HG02943 (cell line): ENCODE results near the gene ERLIN1.

ENCODE experiments used
- ATAC-seq: cut with Tn5 transposase; IDR thresholded peaks from one replicate; pipeline ENCODE4 v1.9.1; 2021; ENCODE audit warnings: mild to moderate bottlenecking, low read depth, moderate library complexity; ENCODE audit not compliant: unreplicated experiment

The ERLIN1 gene

DNA sequence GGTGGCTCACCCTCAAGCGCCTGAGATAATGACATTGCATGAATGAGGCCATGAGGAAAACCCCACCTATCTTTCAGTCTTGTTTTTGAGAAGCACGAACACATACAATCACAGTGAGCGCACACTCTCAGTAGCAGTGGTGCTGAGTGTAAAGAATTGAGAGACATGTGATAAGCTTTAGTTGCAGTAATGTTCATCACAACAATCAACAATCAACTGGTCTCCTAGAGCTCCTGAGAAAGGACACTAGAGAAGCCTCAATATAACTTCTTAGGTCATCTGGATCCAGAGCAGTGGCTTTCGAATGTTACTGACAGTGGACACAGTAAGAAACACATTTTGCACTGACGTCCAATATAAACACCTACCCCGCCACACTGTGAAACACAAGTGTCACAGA lies 12.8 kb downstream of the ERLIN1 start:
- ATAC-seq: no peak

DNA sequence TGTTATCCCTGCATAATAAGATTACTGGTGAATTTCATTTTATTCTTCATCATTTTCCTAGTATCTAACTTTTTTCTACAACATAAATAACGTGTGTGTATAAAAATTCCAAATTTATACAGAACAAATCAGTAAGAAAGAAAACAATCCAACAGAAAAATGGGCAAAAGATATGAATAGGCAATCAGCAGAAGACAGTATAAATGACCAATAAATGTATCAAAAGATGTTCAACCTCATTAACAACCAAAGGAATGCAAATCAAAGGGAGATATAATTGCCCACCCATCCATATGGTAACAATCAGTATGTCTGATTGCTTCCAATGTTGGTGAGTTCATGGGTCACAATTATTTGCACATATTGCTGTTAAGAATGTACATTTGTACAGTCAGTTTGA lies 13.5 kb downstream of the ERLIN1 start:
- no peak for ATAC-seq

DNA sequence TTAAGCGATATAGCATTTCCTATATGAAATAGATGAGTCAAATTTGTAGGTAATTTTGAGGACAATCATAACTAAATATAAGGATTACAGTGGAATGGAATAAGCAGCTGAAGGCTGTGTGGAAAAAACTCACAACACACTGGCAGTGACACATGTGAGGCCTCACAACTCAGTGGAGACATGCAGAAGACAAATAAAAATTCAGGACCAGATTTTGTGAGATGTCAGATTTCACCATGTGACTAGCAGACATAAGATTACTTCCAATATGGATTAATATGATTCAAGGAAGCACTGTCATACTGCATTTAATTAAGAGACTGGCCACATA lies 17.6 kb downstream of the ERLIN1 start:
- no peak for ATAC-seq

DNA sequence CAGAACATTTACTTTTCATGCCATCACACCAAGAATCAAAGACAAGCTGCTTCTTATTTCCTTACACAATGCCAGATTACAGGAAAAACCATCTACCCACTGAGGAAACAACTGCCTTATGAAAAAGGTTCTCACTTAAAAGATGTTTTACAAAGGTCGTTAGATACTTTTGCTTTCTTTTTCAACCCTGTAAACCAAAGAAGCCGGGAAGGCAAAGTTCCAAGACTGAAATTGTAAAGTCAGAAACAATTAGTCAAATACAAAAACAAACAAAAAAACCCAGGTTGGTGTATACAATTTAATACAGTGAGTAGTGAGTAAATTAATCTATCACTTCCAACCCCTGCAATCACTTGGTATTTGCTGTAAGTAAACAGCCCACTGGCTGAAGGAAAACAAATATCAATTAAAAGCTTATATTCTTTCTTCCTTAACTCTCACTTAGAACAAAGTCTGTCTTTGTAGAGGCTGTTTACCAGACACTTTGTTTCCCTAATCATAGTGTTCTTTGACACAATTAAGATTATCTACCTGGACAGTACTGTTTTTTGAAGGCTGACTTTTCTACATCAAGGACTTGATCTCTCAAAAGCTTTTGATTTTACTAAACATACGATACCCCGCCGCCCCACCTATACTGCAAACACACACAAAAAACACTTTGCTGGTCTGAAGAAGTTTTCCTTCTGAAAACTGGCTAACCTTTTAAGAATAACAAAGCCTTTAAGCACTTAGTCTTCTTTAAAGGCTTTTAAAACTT lies 18.1 kb downstream of the ERLIN1 start:
- ATAC-seq: no peak

DNA sequence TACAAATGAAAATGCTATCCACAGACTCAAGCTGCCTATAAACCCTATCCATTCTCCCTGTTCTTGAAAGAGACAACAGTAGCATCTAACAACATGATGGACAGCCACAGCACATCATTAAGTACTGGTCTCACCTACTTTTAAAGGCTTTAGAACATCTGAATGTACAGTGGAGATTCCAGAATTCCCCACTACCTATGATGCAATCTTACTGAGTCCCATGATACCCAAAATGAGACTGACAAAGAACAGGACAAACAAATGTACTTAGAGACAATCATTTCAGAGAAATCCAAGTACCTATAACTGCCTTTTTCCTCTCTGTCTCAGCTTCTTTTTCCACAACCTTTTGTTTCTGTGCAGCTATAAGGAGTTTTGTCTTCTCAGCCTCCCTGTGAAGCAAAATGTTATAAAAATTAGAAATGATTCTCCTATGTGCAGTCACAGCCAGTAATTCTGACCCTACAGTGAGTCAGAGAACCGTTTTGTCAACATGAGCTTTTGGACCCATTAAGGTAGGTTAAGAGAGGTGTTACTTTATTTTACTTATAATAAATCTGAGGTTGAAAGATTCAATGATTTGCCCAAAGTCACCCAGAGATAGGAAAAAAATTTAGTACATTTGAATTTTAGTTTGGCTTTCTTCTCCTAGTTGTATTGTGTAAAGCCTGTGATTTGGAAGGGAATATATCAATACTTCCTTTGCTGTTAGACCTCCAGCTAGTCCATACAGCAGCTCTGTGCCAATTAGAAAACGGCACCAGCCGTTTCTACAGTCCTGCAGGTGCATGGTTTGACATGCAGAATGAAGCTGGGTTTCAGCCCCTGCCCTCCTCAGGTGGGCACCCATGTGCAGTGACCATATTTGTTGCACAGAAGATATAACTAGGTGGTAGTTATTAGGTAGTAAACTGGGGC lies 21.9 kb downstream of the ERLIN1 start:
- ATAC-seq: no peak

DNA sequence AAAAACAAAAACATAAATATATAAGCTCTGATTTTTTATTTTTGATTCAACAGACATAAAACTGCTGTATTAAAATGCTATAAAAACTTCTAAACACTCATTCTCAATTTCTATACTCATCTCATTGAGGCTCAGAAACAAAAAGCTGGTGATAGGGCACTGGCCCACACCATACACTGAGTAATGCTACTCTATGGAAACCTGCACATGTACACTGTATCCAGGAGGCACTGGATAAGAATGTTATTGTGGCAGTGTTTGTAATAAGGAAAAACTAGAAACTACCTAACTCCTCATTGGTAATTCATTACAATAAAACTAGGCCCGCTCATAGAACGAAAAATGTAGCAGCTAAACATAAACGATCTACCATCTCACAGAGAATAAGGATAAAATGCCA lies 23.1 kb downstream of the ERLIN1 start:
- ATAC-seq: no peak

DNA sequence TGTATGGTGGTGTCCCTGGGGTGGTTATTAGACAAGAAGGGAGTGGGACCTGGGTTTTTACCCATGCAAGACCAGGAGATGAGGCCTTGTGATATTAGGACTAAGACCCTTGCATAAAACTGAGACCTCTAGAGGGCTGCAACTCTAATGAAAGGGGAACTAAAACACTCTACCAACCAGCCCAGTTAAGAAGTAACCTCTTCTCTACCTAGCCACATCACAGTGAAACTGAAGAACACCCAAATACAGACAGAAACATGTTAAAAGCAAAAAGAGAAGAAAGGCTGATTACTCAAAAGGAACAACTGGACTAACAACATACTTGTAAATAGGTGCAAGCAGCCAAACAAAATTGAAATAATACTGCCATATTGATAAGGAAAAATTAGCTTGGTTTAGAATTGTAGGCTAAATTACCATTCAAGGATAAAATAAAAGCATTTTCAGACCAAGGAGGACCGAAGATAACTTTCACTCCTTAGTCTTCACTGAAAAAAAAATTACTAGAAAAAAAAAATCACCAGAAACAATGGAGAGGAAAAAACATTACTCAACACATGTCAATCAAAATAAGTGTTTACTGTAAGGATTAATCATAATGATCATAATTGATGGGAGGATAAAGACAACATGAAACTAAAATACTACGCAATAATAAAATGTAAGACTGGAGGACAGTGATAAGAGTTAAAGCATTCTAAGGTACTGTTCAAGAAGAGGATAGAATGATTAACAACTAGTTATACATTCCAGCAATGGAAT lies 27.6 kb downstream of the ERLIN1 start:
- no peak for ATAC-seq

DNA sequence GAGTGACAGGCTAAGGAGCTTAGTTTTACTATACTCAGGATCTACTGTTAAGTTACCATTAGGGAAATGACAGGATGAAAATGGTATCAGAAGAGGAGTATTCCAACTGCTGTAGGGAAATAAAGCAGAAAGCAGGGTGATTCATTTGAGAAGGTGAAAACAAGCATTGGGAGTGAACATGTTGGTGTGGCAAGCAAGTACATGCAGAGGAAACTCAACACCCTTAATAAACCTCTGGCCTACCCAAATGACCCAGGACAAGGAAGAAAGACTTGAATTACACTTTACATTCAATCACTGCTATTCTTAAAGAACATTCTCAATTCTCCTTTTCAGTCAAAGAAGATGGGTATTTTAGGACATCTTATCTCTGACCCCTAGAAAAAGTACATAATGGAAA lies 28.7 kb downstream of the ERLIN1 start:
- no peak for ATAC-seq

DNA sequence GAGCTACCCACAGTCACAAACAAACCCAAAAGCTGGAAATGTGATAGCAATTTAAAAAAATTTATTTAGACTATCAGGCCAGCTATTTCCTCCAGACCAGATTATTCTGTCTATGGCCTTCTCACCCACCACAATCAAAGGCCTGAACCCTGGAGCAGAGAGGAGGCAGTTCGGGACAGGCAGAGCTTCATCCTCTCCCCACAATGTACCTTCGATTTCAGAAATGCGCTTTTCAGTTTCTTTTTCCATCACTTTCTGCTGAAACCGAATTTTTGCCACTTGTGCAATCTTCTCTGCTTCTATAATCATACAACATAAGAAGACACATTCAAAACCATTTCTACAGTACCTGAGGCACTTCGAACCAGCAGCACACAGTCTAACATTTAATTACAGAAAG lies 29.9 kb downstream of the ERLIN1 start:
- ATAC-seq: no peak

DNA sequence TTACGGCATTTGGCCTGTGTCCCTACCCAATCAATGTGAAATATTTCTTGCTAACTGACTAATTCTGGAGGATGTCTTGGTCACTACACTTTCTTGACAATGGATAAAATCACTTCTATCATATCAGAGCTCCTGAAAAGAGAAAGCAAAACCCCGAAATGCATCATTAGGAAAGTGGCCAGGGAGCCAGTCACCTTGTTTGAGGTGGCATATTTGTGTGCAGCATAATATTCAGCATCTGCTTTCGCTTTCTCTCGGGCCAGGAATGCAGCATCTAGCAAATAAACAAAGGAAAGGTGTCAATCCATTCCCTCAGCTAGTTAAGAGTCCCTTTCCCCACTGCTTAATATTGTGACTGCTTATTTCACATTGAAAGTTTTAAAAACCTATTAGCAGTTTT lies 31.2 kb downstream of the ERLIN1 start:
- no peak for ATAC-seq

DNA sequence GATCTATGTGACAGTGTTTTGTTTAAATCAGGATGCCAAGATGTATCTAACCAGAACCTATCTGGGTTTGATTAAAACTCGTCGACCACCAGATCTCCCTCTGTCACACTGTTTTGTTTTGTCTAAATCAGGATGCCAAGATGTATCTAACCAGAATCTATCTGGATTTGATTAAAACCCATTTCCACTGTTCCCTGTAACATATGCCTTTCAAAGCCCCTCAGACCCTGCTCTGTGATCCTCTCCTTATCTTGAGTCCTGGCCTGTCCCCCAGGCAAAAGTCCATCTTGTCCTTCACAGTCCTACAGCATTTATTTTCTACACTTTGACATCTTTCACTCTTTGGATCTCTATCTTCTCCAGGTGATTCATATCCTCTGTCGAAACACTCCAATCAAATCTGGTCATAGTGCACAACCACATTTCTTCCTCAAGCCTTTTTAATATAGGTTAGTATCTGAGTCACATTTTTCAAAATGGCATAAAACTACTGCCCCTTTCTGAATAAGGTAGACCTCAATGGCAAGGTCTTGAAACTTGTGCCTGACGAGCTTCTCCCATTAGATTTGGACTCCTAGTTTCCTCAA lies 32.5 kb downstream of the ERLIN1 start:
- no peak for ATAC-seq

DNA sequence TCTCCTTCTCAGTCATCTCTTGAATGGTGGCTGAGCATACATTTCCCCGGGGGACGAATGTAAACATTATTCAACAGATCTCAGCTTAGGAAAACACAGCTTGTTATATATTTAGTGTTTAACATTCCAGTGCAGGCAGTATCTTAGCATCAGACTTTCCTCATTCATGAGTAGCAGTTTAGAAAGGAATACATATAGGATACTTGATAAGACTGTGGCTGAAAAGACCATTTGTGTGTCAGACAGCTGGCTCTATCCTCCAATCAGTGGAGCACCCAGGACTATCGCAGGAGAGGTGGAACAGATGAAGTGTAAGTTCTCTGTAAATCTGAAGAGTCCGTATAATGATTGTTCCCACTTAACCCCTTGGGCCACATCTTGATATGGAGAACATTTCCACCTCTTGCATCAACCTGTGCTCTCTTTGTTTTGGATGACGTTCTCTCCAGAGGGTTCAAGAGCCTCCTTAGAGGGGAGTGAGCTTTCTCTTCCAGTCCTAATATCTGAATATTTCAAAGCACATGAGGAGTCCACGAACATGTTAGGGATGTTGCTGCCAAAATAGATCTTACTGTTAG lies 34.0 kb downstream of the ERLIN1 start:
- ATAC-seq: no peak

DNA sequence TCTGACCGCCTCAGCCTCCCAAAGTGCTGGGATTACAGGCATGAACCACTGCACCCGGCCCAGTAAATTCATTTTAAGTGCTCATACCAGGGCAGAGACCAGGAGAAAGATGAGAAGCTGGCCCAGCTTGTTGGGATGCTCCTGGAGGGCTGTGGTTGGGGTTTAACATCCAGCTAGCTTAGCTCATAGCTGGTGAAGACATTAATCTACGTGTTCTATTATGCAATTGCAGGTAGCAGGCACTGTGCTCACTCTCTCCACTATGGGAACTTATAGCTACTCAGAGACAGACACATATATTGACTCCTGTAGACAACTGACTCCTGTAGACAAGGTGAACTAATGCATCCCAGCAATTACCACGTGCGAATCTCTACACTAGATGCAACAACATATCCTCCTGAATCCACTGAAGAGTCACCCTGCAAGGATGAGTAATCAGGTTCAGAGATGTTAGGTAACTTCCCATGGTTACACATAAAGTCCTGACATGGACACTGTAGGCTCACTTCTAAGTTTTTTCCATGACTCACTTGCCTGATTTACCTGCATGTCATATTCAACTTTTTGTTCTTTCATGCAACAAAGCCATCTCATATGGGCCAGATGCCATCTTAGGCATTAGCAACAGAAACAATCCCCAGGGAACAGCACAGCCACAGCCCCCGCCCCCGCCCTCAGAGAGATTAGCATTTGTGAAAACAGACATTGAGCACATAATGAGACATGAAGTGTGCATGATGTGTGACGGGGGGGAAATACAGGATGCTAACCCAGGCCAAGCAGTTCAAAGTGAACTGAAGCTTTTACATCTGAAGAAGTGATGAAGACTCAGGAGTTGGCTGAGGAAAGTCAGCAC lies 37.2 kb downstream of the ERLIN1 start:
- no peak for ATAC-seq

DNA sequence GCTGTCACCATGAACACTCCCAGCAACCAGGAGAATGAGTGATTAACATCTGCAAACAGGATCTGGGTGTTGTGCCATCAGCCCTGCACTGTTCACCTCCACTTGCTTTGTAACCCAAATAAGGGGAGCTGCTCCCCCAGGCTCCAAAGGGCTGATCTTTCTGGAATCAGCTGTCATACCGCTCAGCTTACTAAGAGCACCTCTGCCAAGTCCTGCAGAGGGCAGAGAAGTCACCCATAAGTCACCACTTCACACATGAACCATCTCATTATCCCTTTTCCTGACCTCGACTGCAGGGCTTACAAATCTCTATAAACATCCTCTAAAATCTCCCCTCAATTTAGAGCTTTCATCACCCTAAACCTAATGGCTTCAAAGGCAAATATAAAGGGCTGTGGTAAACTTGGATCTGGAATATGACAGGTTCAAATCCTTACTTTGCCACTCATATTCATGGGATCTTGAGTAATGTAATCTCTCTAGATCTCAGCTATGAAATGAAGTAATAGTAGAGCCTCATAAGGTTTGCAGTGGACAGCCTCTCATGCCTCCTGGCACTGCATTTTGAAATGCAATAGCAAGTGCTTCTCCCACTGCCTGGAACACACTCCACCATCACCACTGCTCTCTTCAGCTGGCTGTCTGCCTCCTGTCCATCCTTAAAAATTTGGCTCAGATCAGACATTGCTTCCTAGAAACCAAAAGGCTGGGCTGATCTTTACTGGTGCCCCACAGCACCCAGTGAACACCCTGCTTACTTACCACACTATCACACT lies 38.8 kb downstream of the ERLIN1 start:
- ATAC-seq: no peak

DNA sequence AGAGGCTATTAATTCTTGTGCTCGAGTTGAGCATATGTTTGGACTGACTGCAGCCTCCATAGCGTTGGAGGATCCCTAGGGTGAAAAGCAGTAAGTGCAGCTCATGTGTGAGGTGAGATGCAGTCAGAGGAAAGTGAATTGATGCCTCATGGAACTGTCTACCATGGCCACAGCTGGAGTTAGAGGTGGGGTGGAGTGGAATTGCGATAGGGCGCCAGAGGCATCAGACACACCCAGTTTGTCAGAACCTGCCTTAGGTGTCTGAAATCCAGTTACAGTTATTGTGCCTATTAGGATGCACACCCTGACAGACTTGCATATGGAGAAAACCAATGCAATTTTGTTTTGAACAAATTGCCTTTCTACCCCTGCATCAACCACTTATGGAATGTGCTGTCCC lies 39.4 kb downstream of the ERLIN1 start:
- ATAC-seq: no peak

DNA sequence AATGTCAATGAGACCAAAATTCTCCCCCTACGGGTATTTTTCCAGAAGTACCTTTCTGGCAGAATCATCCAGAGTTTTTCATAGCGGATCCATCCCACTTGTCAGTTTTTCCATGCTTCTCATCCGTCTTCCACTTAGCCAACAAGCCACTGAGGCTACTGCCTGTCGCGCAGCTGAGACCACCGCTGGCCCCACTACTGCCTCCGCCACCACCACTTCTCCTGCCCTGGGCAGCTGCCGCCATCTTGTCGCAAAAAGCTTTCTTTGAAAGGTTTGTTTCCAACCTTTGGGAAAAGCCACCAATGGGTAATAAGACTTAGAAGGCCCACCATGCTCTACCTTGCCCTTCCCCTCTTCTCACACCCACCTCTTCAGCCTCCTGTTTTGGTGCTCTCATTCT lies 42.1 kb downstream of the ERLIN1 start:
- ATAC-seq: no peak

DNA sequence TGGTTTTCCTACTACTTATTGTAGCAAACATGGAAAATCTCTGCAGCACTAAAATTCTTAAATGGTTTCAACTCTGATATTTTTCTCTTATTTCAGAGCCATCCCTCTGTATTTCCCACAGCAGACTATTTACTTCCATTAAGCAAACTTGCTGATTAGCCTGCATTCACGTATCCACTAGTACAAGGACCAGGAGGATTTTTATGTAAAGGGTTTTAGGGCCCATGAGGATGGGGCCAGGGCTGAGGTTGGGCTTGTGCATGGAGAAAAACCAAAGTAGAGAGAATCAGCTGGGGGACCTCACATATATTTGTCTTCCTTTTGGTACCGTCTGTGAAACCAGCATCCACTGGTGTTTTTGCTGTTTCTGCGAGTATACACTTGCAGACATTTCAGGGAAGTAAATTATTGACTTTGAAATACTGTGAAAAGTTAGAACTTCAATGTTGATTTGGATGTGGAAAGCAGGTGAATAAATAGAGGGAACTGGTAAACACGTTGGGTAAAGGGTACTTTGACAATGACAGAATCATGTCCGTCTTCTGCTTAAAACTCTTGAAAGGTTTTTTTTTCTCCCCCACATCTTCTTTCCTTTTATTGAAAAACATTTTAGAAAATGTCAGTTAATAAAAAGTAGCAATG lies 44.3 kb downstream of the ERLIN1 start:
- ATAC-seq: no peak

DNA sequence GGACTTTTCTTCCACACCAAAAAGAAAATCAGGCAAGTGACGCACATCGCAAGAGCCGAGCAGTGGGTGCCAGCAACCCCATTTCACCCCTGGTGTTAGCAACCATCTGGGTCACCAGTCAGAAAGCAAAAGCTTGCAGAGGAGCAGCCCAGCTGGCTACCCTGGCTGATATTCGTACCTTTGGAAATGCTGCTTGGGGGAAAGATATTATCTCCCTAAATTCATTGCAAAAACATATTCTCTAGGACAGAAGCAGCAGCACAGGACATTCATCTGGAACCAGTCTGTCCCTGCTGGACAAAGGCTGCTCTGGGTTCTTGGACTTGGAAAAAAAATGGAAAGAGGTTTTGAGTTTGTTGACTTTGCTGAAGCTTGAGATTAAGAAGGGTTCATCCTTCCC lies 45.8 kb downstream of the ERLIN1 start:
- ATAC-seq: no peak
